RPMI8226 (cell line): ENCODE measurements around the gene FSIP2.
"Not testable (repeated sequence)": the region's sequence is repeated elsewhere in the genome, so short reads cannot be mapped to it uniquely, and the experiment has no call there.

ENCODE experiments used
- DNase-seq: peaks from one replicate; pipeline ENCODE4 v3.0.0-alpha.2; 2015

Gene FSIP2

DNA sequence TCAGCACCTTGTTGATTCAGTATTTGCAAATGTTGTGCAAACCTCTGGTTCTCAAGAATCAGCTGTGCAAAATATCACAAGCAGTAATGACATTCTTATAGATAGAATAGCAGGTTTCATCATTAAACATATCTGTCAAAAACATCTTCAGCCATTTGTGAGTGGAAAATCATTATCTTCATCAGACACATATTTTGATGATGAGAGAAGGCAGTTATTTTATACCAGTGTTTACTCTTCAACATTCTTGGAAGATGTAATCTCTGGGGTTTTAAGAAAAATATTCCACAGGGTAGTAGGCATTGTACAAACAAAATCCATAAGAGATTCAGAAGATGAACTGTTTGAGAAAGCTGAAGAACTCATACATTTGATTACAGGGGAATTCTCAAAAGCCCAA lies 64.3 kb downstream of the FSIP2 start:
- no peak for DNase-seq

DNA sequence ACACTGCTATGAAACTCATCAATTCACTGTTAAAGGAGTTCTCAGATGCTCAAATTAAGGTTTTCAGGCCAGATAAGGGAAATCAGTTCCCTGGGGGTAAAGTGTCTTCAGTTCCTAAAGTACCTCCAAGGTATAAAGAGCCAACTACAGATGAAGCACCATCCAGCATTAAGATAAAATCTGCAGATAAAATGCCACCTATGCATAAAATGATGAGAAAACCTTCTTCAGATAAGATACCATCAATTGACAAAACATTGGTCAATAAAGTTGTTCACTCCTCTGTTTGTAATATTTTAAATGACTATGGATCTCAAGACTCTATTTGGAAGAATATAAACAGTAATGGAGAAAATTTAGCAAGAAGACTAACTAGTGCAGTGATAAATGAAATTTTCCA lies 68.2 kb downstream of the FSIP2 start:
- DNase-seq = no peak

DNA sequence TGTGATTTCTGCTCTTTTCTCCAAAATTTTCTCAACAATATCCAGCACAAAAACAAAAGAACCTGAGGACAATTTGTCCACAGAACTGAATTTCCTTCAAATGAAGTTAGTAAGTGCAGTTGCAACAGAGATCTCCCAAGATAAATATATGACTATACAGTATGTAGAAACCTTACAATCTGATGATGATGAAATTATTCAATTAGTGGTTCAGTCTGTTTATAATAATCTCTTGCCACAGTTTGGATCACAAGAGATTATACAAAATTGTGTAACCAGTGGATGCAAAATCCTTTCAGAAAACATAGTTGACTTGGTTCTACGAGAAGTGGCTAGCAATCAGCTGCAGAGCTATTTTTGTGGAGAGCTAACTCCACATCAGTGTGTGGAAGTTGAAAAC lies 68.7 kb downstream of the FSIP2 start:
- no peak for DNase-seq

DNA sequence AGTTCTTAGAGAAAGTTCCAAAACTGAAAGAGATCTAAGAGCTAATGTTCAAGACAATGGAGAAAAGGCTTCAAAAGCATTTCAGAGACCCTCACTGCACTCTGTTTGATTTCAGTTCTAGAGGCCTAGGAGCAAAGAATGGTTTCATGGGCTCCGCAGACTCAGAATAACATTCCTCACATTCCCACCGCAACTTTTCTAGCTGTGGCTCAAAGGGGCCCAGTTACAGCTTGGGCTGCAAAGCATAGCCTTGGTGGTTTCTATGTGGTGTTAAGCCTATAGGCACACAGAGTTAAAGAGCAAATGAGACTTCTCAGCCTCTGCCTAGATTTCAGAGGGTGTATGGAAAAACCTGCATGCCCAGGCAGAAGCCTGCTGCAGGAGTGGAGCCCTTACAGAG lies 73.0 kb downstream of the FSIP2 start:
- no peak for DNase-seq

DNA sequence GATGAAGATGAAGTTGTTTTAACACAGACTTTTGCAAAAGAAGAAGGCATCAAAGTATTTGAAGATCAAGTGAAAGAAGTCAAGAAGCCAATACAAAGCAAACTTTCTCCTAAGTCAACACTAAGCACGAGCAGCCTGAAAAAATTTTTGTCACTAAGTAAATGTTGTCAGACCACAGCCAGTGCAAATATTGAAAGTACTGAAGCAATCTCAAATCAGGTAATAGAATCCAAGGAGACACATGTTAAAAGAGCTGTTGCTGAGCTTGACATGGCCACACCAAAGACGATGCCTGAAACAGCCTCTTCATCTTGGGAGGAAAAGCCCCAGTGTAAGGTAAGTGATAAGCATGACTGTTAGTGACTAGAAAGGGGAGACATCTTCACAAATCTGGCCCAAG lies 75.1 kb downstream of the FSIP2 start:
- no peak for DNase-seq

DNA sequence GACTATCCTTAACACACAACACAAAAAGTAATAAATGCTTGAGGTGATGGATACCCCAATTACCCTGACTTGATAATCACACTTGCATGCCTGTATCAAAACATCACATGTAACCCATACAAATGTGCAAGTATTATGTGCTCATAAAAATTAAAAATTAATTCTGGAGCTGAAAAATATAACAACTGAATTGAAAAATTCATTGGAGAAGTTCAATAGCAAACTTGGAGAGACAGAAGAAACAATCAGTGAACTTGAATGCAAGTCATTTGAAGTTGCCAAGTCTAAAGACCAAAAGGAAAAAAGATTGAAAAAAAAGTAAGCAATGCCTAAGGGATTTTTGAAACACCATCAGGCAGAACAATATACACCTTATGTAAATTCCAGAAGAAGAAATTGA lies 79.4 kb downstream of the FSIP2 start:
- DNase-seq = no peak

DNA sequence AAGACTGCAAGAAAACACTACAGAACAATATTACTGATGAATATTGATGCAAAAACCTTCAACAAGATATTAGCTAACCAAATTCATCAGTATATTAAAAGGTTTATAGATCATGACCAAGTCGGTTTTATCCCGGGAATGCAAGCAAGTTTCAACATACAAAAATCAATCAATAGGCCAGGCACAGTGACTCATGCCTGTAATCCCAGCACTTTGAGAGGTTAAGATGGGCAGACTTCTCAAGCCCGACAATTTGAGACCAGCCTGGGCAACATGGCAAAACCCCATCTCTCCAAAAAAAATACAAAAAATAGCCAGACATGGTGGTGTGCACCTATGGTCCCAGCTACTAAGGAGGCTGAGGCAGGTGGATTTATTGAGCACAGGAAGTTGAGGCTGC lies 82.9 kb downstream of the FSIP2 start:
- no peak for DNase-seq

DNA sequence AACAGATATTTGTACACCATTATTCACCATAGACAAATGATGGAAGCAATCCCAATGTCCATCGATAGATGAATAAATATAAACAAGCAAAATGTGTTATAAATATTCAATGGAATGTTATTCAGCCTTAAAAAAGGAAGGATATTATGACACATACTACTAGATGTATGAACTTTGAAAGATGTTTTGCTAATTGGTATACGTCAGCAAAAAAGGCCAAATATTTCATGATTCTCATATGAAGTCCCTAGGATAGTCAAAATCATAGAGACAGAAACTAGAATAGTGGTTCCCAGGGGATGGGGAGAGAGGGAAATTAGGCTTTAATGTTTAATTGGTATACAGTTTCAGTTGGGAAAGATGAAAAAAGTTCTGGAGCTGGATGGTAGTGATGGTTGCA lies 85.2 kb downstream of the FSIP2 start:
- no peak for DNase-seq

DNA sequence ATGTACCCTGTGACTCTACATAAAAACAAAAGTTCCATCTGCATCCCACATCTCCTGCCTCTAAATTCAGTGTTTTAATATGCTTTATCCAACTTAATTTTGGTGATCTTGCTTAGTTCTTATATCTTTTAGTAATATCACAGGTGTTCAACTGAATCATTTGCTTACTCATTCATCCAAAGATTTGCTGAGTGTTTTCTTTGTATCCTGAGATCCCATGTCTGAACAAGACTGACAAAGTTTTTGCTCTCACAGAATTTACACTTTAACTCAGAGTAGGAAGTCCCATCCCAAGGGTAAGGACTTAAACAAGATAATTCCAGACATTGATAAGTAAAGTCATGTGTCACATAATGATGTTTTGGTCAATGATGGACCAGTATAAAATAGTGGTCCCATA lies 87.0 kb downstream of the FSIP2 start:
- no peak for DNase-seq

DNA sequence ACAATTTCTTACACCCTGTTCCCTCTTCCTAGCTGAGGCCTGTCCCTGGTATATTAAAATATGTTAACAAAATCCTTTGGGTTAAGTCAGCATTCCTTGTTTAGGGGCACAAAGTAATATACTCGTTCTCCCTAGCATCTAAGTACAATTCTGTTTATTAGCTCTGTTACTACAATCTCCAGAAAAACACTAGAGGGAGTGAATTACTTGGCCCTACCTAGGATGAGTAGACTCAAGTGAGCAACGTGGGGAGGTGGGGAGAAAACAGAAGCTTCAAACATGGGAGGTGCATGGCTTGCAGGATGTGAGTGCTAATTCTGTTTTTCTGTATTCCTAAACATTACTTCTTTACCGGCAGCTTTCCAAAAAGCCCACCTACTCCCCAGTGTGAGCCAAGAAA lies 89.7 kb downstream of the FSIP2 start:
- DNase-seq = no peak

DNA sequence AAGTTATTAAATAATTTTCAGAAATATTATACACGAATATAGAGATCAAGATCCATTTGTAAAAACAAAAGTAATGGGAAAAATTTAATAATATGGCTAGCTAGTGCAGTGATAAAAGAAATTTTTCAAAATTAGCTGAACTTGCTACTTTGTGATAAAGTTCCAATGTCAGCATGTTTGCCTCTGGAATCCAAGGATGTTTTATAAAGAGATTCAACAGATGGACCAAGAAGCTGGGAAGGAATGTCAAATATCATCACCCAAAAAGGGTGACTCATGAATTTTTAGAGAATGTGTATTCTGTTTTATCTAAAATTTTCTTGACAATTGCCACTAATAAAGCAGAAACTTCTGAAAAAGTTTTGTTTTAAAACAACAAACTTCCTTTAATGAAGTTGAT lies 95.3 kb downstream of the FSIP2 start:
- no peak for DNase-seq

DNA sequence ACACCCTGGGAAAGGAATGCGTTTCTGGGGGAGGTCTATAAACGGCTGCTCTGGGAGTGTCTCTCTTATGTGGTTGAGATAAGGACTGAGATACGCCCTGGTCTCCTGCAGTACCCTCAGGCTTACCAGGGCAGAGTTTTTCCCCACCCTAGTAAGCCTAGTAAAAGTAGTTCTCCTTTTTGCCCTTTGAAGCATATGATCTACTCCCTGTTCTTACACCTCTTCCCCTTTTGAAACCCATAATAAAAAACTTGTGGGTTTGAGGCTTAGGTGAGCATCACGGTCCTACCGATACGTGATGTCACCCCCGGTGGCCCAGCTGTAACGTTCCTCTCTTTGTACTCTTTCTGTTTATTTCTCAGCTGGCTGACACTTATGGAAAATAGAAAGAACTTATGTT lies 97.4 kb downstream of the FSIP2 start:
- DNase-seq = no peak

DNA sequence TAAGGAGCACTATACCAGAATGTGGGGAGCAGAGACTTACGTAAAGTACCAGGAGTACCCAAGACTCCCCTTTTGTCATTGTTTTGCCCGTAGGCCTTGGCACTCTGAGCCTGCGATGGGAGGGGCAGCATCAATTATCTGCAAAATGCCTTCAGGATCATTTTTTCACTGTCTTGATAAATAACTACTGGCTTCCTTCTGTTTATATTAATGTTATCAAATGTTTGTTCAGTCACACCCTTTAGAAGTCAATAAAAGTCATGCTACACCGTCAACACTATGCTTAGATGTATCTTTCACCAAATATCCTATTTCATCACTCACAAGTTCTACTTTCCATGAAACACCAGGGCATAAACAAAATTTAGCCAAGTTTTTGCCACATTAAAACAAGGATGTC lies 116.3 kb downstream of the FSIP2 start:
- DNase-seq = no peak

DNA sequence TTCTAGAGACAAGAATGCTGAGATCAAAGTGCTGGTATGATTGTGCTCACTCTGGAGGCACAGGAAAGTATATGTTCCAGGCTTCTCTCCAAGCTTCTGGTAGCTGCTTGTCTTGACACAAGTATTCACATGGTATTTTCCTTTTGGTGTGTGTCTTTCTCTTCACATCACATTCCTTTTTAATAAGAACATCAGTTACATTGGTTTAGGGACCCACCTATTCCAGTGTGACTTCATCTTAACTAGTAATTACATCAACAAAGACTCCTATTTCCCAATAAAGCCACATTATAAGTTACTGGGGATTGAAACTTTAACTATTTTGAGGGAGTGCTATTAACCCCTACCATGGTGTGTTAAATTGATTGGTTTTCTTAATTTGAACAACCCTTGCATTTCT lies 119.1 kb downstream of the FSIP2 start:
- no peak for DNase-seq

DNA sequence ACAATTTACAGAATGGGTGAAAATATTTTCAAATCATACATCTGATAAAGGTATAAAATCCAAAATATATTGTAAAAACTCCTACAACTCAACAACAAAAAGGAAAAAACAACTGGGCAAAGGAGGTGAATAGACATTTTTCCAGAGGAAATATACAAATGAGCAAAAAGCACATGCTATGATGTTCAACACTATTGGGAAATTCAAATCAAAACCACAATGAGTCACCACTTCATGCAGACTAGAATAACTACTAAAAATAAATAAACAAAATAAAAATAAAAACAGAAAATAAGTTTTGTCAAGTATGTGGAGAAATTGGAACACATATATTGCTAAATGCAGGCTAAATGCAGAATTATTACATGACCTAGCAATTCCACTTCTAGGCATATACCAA lies 120.9 kb downstream of the FSIP2 start:
- DNase-seq = no peak

DNA sequence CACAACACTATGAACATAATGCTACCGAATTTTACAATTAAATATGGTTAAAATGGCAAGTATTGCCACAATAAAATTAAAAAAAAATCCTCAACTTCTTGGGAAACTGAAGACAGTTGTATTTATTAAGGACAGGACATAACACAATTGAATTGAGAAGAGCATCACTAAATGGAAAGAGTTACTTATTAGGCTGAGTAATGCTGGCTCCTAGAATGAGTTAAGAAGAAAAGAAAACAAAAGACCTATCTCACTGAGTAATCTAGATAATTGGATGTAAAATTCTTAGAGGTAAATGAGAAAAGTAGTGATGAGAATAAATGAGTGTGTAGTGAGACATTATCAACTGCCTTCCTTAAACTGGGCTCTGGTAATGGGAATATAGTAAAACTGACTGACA lies 121.7 kb downstream of the FSIP2 start:
- DNase-seq = no peak

DNA sequence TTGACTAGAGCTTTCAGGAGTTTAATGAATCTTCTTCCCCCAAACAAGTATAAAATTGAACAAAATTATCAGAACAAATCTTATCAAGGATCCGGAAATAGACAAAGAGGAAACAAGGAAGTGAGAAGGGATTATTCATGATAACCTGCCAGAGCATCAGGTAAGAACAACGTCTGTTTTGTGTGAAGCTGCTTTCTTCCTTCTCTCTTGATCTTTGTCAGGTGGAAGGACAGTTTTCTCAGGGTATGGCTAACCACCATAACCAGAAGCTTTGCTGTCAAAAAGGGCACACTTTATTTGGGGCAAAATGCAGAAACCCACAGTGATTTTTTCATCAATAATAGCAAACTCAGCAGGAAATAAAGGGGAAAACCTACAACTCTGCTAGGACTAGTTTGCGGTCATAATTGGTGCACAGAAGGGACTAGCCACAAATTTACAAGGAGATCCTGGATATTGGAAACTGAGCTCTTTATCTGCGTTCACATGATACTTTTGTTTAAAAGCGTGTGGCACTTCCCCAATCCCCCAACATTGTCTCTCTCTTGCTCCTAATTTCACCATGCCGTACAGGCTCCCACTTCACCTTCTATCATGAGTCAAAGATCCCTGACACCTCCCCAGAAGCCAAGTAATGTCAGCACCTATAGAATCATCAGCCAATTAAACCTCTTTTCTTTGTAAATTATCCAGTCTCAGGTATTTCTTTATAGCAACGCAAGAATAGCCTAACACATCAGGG lies 124.2 kb downstream of the FSIP2 start:
- no peak for DNase-seq

DNA sequence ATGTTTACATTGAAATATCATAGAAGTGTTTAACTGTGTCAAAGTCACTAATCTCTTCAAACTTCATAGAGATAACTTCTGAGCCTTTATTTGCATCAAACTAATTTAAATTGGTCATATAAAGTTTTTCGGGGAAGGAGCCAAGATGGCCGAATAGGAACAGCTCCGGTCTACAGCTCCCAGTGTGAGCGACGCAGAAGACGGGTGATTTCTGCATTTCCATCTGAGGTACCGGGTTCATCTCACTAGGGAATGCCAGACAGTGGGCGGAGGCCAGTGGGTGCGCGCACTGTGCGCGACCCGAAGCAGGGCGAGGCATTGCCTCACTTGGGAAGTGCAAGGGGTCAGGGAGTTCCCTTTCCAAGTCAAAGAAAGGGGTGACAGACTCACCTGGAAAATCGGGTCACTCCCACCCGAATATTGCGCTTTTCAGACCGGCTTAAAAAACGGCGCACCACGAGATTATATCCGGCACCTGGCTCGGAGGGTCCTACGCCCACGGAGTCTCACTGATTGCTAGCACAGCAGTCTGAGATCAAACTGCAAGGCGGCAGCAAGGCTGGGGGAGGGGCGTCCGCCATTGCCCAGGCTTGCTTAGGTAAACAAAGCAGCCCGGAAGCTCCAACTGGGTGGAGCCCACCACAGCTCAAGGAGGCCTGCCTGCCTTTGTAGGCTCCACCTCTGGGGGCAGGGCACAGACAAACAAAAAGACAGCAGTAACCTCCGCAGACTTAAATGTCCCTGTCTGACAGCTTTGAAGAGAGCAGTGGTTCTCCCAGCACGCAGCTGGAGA lies 126.1 kb downstream of the FSIP2 start:
- DNase-seq = not testable (repeated sequence)

DNA sequence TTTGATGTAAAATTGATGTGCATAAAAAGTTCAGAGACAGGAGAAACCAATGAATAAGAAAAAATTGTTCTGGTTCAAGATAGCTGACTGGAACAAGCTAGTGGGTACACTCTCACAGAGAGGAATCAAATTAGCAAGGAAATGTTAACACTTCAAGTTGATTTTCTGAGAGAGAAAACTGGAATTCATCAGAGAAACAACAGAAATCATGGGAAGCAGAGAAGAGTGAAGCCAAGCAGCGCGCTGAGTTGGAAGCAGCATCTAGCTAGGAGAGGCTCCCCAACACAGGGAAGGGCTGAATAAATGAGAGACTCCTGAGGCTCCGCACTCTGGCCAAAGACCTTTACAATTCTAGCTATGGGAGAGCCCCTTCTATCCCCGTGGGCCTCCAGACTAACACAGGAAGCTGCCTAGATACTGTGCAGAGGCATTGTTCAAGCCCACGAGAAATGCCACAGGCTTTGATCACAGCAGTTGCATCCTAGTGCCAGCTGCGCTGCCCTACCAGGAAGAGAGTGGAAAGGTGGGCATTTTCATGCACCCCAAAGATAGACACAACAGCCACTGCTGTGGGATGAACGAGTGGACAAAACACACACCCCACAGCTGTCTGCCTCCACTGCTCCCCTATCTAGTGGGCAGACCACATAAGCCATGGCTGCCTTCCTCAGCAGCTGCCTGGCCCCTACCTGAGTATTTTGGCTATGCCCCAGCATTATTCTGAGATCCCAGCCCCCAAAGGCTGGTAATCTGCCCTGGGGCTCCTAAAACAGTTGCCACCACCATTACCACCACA lies 136.7 kb downstream of the FSIP2 start:
- DNase-seq = no peak

DNA sequence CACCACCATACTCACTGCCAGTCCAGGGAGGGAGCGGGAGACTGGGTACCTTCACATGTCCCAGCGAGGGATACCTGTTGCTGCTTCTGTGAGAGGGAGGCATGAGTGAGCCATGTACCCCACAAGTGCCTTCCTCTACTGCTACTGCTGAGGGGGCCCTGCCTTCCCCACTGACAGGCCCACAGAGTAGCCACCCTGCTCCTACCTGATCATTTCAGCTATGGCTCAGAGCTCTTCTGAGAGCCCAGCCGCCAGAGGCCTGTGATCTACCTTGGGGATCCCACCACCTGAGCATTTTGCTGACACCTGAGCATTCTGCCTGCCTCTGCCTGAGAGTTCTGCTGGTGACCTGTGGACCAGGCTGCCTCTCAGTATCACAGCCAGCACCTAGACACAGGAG lies 137.6 kb downstream of the FSIP2 start:
- no peak for DNase-seq

DNA sequence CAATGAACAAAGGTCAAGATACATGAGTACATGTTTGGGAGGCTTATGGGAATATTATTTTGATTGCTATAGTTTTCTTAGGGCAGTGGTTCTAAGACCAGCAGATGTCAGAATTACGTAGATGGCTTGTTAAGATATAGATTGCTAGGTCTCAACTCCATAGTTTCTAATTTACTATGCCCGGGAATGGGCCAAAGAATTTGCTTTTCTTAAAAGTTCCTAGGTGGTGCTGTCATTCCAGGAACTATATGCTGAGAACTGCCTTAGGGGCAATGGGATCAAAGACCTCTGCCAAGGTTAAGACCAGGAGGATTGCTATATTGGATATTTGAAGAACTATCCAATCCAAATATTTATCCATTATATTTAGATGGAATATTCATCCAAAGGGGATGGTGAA lies 141.8 kb downstream of the FSIP2 start:
- no peak for DNase-seq
